RPMI7951 (cell line): ENCODE data around the gene ZDHHC14. TPM values are rescaled to one million over a fixed set of nuclear protein-coding genes. Genes with fewer than 3 reads are reported as not detected.

Experiments used
- DNase-seq: peaks from one replicate; pipeline ENCODE4 v3.0.0-alpha.2; 2012; ENCODE audit warnings: low read depth
- total RNA-seq: library from RNA; depleted of rRNA; stranded (reverse); fragments of >200 nt; shearing (Covaris generic); gene quantifications from 2 replicates; pipeline ENCODE4 v1.2.3, GENCODE V29; 2014

The ZDHHC14 gene
- total RNA-seq, 1 experiment from 2014 or later, result 1.8 TPM

- DNase-seq, result no peak
These were observed 152.3 kb downstream of the ZDHHC14 start for GRCh38 chr6:157533048-157533871.

DNA sequence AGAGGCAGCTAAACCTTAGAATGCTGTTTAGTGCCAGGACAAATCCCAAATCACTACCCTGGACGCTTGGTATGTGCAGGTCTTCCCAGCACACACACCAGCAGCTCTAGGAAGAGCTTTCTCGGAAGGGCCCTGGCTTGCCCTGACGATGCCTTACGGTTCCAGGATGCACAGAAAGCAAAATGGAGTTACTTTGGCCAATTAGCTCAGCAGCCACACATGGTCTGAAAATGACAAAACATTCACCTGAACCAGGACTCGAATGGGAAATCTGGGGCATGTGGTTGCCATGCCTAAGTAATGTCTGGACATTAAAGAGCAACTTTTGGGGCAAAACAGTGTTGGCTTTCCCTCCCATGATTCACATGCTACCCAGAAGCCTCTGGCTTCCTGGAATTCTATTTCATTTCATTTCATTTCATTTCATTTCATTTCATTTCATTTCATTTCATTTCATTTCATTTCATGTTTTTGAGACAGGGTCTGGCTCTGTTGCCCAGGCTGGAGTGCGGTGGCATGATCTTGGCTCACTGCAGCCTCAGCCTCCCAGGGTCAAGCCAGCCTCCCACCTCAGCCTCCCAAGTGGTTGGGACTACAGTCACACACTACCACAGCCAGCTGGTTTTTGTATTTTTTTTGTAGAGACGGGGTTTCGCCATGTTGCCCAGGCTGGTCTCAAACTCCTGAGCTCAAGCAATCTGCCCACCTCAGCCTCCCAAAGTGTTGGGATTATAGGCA is 153.3 kb downstream of the ZDHHC14 start:
- no peak for DNase-seq

DNA sequence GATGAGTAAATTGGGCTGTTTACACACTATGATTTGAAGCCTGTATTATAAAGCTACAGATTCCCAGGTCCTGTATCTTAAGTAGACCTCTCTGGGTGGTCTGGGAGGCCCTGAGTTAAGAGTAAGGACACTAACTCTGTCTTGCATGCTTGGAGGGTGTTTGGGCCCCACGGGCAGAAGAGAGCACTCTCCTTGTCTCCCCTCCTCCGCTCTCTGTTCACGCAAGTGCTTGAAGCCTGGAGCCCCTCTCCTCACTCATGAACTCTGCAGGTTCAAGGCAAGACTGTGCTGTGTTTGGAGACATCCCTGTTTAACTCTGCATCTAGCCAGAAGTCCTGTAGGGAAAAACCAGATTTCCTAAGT is 154.0 kb downstream of the ZDHHC14 start:
- no peak for DNase-seq

DNA sequence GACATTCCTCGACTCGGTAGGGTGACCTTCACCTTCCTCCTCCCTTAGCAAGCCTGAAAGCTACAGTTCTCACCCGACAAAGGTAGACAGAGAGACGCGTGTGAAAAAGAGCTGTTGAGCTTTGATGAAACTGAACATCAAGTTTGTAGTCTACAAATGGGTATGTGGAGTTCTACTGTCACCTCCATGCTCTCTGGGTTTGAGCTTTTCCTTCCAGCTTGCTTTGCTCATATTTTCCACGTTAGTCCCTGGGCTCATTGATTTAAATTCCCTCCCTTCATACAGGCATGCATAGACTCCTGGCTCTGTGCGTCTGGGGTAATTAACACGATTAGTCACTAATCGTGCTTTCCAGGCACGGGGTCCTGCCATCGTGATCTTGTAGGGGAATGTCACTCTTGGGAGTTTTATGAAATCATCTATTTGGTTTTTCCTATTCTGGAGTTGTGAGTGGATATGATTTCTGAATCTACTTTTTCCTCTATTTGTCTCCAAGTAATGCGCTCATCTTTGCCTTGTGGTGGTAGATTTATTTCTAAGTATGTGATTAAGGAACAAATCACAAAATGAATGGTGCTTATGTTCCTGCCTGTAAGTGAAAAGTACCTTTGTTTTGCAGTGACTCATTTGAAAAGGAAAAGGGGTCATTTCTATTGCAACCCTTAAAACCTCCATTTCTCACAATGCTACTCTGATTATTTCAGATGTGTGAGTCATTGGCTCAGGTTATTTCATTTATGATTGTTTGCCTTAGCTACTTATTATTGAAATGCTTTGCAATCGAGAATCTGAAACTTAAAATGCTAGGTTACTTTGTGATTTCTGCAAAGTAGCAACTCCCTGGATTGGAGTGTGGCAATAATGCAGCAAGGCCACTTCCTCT is 154.6 kb downstream of the ZDHHC14 start:
- DNase-seq, result peak; percentile 52

DNA sequence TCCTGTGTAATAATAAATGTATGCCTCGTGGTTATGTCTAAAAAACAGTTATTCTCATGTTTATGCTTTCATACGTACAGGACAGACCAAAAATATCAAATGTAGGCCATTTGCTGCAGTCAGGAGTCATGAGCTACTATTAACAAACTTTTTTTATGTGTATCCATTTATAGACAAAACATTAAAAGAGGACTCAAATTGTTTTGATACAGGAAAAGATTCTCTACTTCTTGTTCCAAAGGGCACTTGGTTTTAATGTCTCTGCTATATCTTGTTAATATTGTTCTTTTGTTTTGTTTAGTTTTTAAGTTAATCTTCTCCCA is 155.2 kb downstream of the ZDHHC14 start:
- DNase-seq, result no peak

DNA sequence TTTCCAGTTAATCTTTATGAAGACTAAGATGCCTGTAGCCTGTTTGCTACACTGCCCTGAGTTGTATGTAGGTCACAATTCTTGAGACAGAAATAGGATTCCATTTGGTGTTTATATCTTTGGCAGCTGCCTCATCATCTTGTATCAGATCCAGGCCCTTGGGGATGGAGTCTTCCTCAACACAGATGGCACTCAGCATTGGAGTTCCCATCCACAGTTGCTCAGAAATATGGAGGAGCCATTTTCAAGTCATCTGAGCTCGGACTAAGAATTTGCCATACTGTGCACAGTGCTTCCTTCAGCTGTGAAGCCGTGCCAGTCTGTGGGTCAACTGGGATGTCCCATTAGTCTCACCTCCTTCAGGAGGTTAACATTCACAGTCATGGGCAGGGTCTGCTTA is 156.6 kb downstream of the ZDHHC14 start:
- no peak for DNase-seq

DNA sequence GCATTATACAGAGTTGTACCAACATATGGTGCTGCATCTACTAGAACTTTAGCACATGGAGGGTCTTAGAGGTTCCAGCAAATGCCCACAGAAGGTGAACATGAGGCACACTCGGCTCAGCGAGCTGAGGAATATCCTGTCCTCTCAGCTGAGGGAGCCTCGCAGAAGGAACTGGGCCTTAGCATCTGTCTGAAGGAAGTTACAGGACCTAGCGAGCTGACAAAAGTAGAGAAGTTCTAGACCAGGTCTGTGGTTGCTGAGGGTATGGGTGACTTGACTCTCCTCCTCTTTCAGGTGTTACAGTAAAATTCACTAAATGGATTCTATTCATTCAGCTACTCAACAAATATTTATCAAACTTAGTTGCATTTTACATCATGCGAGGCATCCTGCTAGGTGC is 157.2 kb downstream of the ZDHHC14 start:
- DNase-seq, result no peak

DNA sequence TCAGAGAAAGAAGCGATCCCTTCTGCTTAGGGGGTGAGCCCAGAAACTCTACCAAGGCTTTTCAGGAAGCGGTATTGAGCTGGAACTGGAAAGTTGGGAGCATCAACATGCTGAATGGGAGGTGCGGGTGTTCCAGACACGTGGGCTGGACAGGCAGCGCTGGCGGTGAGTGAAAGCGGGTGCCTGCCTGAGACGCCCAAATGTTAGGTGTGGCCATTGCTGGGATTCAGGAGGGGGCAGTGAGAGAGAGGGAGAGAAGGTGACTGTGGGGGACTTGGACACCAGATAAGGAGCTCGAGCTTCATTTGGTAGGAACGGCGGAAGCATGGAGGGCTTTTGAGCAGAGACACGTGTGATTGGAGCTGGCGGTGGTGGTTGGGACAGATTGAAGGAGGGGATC is 157.7 kb downstream of the ZDHHC14 start:
- DNase-seq, result no peak

DNA sequence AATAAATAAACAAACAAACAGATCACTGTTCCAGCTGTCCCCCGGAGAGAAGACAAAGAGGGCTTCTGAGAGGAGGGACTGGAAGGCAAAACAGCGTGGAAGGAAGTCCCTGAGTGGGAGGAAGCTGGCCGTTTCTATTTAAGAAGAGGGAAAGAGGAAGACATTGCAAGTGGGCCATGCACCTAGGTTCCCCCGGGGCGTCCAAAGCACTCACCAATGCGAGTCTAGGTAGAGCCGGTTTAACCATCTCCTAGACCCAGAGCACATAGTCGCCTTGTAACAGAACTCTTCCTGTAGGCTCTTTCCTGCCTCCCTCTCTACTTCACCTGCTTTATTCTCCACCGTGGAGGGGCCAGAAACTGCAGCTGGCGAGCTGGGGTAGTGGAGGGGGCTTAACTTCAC is 158.4 kb downstream of the ZDHHC14 start:
- DNase-seq, result no peak

DNA sequence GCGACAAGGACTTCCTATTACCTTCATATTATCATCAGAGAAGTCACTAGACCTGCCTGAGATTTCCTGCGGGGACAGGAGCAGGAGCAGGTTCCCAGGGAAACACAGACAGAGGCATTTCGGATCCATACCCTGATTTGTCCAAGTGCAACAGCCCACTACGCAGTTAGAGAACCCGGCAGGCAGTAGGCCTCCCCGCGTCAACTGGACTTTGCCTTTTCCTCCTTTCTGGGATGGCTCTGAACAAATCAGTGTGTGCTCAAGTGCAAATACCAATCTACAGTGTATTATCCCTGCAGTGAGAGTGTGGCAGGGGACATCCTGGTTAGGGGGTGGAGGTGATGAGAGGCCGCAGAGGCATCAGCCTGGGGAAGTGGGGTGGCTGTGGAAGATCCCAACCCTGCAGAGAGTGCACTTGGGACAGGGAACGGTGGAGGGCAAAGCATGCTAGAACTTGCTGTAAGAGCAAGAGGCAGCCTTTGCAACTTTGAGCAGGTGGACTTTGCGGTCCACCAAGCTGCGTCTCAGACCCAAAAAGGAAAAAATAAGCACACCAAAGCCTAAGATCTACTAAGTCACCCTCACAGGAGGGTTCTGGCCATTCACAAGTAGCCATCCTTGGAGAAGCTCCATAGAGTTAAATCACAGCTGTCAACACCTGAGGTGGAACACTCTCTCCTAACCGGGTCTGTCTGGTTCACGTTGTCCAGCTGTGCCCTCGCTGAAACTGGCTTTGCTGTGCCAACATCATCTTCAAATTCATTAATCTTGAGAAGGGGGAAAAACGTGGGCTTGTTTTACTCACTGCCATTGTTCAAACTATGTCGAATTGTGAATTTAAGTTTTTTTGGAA is 159.1 kb downstream of the ZDHHC14 start:
- DNase-seq, result no peak

DNA sequence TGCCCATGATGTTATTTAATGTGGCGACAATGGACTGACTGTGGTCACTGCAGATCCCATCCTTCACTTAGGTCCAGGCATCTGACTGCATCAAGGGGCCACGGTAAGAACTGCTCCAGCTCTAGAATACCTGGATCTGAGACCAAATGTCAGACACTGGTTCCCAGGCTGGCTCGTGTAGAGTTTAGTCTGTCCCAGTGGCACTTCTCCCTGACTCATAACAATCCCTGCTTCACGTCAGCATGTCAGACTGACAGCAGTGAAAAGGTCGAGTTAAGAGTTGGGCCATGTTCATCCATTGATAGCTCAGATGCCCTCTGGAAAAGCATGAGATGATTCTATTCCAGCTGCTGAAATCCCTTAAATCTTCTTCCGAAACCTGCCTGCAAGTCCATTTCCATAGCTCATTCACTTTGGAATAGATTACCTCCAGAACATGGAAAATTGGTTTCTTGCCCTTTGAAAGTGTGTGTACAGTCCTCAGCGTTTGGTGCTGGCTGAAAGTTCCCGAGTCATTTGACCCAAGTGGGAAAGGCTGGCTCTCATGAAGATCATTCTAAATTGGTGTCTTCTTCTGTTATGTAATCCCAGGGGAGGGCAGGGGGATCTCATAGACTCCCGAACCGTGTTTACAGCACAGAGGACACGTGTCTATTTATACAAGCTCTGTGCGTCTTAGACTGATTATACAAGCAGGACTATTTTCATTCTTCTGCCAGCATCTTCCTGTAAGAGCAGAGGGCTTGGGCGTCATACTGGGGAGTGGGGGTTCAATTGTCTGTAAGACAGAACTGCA is 160.8 kb downstream of the ZDHHC14 start:
- DNase-seq, result no peak

DNA sequence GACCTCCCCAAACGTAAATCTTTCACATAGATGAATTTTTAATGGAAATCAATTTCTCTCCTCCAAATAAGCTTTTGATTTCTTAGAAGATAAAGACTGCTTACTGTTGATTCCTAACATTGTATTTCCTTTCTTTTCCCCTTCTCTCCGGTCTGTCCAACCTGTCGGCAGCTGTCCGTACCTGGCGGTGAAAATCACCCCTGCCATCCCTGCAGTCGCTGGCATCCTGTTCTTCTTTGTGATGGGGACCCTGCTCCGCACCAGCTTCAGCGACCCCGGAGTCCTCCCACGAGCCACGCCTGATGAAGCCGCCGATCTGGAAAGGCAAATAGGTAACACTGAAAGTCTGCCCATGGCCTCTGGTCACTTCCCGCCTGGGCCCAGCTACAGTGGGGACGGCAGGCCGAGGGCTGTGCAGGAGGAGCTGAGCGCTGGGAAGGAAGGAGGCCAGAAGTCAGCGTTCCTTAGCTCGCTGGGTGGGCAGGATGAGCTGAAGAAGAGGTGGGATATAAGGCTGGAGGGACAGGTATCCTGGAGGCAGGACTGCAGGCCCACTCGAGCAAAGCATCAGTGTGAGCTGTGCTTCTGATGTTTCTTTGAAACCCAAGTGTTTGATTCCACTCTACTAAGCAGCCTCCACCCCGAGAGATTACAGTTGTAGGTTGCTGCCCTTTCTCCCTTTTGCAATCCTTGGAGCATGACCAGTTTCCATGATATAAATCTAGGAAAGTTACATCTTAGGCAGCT is 161.6 kb downstream of the ZDHHC14 start:
- no peak for DNase-seq

DNA sequence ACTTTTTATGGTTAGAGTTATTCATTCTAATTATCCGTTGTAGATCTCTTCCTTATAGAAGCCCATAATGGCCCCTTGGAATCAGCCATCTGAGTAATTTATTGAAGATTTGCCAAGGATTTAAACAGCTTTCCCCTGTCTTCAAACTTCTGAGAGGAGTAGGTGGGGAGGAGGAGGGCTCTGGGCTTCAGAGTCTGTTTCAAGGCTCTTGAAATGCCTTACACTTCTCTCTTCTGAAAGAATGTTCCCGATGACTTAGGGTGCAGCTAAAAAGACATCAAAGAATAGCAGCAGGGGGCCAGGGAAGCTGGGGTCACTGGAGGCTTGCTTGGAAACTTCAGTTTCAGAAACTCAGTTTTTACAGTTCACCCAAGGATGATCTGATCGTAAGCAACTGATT is 165.3 kb downstream of the ZDHHC14 start:
- DNase-seq, result no peak

- DNase-seq, result no peak
These were observed 166.1 kb downstream of the ZDHHC14 start for GRCh38 chr6:157547112-157547511.

- no peak for DNase-seq
These were observed 167.9 kb downstream of the ZDHHC14 start for GRCh38 chr6:157548635-157549467.

GRCh38 chr6:157549468-157549745 is 168.4 kb downstream of the ZDHHC14 start:
- DNase-seq, result no peak

DNA sequence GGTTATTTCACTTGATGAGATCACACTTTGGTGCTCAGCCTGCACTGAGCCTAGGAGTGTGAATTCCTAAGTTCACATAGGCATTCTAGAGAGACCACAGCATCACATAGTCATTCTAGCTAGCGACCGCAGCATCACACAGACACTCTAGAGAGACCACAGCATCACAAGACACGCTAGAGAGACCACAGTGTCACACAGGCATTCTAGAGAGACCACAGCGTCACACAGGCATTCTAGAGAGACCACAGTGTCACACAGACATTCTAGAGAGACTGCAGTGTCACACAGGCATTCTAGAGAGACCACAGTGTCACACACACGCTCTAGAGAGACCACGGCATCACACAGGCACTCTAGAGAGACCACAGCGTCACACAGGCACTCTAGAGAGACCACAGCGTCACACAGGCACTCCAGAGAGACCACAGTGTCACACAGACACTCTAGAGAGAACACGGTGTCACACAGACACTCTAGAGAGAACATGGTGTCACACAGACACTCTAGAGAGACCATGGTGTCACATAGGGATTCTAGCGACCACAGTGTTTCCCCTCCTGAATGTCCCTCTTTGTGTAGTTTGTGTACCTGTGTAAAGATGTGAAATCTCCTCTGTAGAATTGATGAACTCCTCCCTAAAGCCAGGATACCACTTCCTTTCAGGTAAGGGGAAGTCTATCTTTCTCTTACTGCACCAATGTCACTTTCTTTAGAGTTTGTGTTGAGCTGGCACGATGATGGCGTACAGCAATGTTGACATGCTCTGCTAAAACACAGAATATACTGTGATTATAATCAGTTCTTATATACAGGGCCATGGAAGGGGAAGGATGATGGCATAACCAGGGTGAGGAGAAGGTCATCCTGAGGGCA is 169.4 kb downstream of the ZDHHC14 start:
- DNase-seq, result no peak
